HG02759 (cell line): ENCODE measurements around the gene SMURF1.

Source experiments
- ATAC-seq: cut with Tn5 transposase; IDR thresholded peaks from one replicate; pipeline ENCODE4 v1.9.1; 2021; ENCODE audit warnings: mild to moderate bottlenecking, moderate library complexity; ENCODE audit not compliant: unreplicated experiment

SMURF1 gene

GRCh38 chr7:99030457-99030856, 113.5 kb downstream of the SMURF1 start:
- no peak for ATAC-seq

- ATAC-seq = no peak
These were observed 114.2 kb downstream of the SMURF1 start for GRCh38 chr7:99029466-99030435.

- ATAC-seq = no peak
These were observed 115.5 kb downstream of the SMURF1 start for GRCh38 chr7:99028261-99028973.

- no peak for ATAC-seq
These were observed 116.1 kb downstream of the SMURF1 start for GRCh38 chr7:99027841-99028240.

GRCh38 chr7:99027241-99027640, 116.7 kb downstream of the SMURF1 start:
- ATAC-seq = no peak

GRCh38 chr7:99024066-99024465, 119.8 kb downstream of the SMURF1 start:
- ATAC-seq = no peak

GRCh38 chr7:99021941-99022560, 121.9 kb downstream of the SMURF1 start:
- ATAC-seq = no peak

GRCh38 chr7:99020413-99020715, 123.5 kb downstream of the SMURF1 start:
- ATAC-seq = no peak

GRCh38 chr7:99019523-99020412, 124.1 kb downstream of the SMURF1 start:
- no peak for ATAC-seq

- no peak for ATAC-seq
These were observed 127.7 kb downstream of the SMURF1 start for GRCh38 chr7:99016196-99016595.

GRCh38 chr7:99014113-99014985, 129.6 kb downstream of the SMURF1 start:
- no peak for ATAC-seq

GRCh38 chr7:99013266-99014112, 130.4 kb downstream of the SMURF1 start:
- ATAC-seq = no peak

GRCh38 chr7:99012722-99013121, 131.2 kb downstream of the SMURF1 start:
- ATAC-seq = no peak

GRCh38 chr7:99011706-99012404, 132.1 kb downstream of the SMURF1 start:
- ATAC-seq = no peak

GRCh38 chr7:99011341-99011705, 132.6 kb downstream of the SMURF1 start:
- no peak for ATAC-seq

- no peak for ATAC-seq
These were observed 133.6 kb downstream of the SMURF1 start for GRCh38 chr7:99010281-99010680.

- no peak for ATAC-seq
These were observed 134.9 kb downstream of the SMURF1 start for GRCh38 chr7:99008921-99009530.

GRCh38 chr7:99008181-99008631, 135.7 kb downstream of the SMURF1 start:
- no peak for ATAC-seq
